Endothelial cell of umbilical vein (primary cell): Measurements from ENCODE around the gene NINJ2. TPM values are rescaled to one million over a fixed set of nuclear protein-coding genes. Genes with fewer than 3 reads are reported as not detected.

Experiments used
- BruUV-seq: library from RNA; stranded (reverse); fragments of 400-500 nt; replicated peaks from 2 replicates; lab custom pipeline; 2021; lab: Mats Ljungman, UMichigan
- CTCF ChIA-PET: fragments of 300-600, 350-600 bp; sonication (Branson Sonifier 250); formaldehyde crosslinking; loops from one replicate; lab custom pipeline; 2021; ENCODE audit warnings: antibody characterized with exemption, inconsistent platforms; lab: Charles Lee
- POLR2A ChIA-PET: fragments of 300-600, 350-600 bp; sonication (Branson Sonifier 250); formaldehyde crosslinking; loops from one replicate; lab custom pipeline; 2021; ENCODE audit warnings: antibody characterized with exemption, inconsistent platforms; lab: Charles Lee
- DNase-seq: peaks from one replicate; pipeline ENCODE4 v3.0.0-alpha.2; 2011; ENCODE audit warnings: low read depth, low spot score
- FAIRE-seq: peaks from 2 replicates; lab custom pipeline; 2011; peaks lifted over from hg19 to GRCh38; lab: Jason Lieb, UNC
- H2AFZ ChIP-seq: 2 replicates; pipeline ENCODE4 v1.6.0; 2012; ENCODE audit warnings: low read depth, low read length, control low read depth, inconsistent platforms
- H3K27ac ChIP-seq: 2 replicates; pipeline ENCODE4 v1.5.1; 2011; ENCODE audit warnings: low read depth, mild to moderate bottlenecking, control low read depth, low read length, moderate library complexity; ENCODE audit not compliant: insufficient read depth
- H3K27me3 ChIP-seq, 2 experiments: 2 replicates each; pipeline versions ENCODE4 v1.6.0 to v1.6.1; 2011; ENCODE audit warnings: low read length in 2 of 2, mixed read lengths in 1 of 2; ENCODE audit not compliant: control insufficient read depth in 2 of 2, insufficient read depth in 2 of 2
- H3K36me3 ChIP-seq, 2 experiments: 2 replicates in 1 of 2; 3 replicates in 1 of 2; pipeline ENCODE4 v1.5.1; 2011; ENCODE audit warnings: low read length in 2 of 2, mild to moderate bottlenecking in 1 of 2, moderate library complexity in 1 of 2; ENCODE audit not compliant: control insufficient read depth in 2 of 2, insufficient read depth in 2 of 2; ENCODE audit errors: extremely low read depth in 1 of 2
- H3K4me1 ChIP-seq: 3 replicates; pipeline ENCODE4 v1.5.1; 2011; ENCODE audit warnings: mild to moderate bottlenecking, low read length; ENCODE audit not compliant: control insufficient read depth, insufficient read depth; ENCODE audit errors: extremely low read depth
- H3K4me2 ChIP-seq: 2 replicates; pipeline ENCODE4 v1.6.1; 2011; ENCODE audit warnings: low read length, control low read depth, mixed read lengths; ENCODE audit not compliant: insufficient read depth
- H3K4me3 ChIP-seq, 3 experiments: fragments of 200-600 bp in 1 of 3; sonication (generic), shearing (Covaris generic) in 1 of 3; replicated peaks in 1 of 3; 2 replicates each; pipeline ENCODE4 v1.5.1; 2011 to 2016; ENCODE audit warnings: control low read depth in 3 of 3, low read length in 3 of 3, mild to moderate bottlenecking in 2 of 3, inconsistent platforms in 1 of 3, low read depth in 1 of 3, moderate library complexity in 1 of 3; ENCODE audit not compliant: insufficient read depth in 1 of 3
- H3K79me2 ChIP-seq: 2 replicates; pipeline ENCODE4 v1.6.0; 2012; ENCODE audit warnings: low read length, inconsistent platforms; ENCODE audit not compliant: control insufficient read depth, insufficient read depth
- H3K9ac ChIP-seq: replicated peaks from 2 replicates; pipeline ENCODE3; 2011; ENCODE audit warnings: low read length, control low read depth; ENCODE audit not compliant: insufficient read depth; ENCODE audit errors: extremely low read depth
- H3K9me1 ChIP-seq: replicated peaks from 3 replicates; pipeline ENCODE4 v1.6.0; 2011; ENCODE audit warnings: mild to moderate bottlenecking, low read length; ENCODE audit not compliant: control insufficient read depth, insufficient read depth; ENCODE audit errors: extremely low read depth
- H3K9me3 ChIP-seq: replicated peaks from 2 replicates; pipeline ENCODE4 v1.5.1; 2012; ENCODE audit warnings: low read length, inconsistent platforms; ENCODE audit not compliant: control insufficient read depth, insufficient read depth
- H4K20me1 ChIP-seq: replicated peaks from 2 replicates; pipeline ENCODE3; 2011; ENCODE audit warnings: mild to moderate bottlenecking, low read length; ENCODE audit not compliant: control insufficient read depth, insufficient read depth; ENCODE audit errors: extremely low read depth
- CTCF ChIP-seq, 2 donors: IDR thresholded peaks; 1 replicate in 1 of 2; 2 replicates in 1 of 2; pipeline ENCODE4 v1.5.1; 2011; ENCODE audit warnings: low read length in 2 of 2, mild to moderate bottlenecking in 2 of 2, moderate library complexity in 2 of 2, control low read depth in 1 of 2, inconsistent platforms in 1 of 2, low read depth in 1 of 2; ENCODE audit not compliant: insufficient read depth in 1 of 2; ENCODE audit errors: extremely low read depth in 1 of 2
- EZH2 ChIP-seq: IDR thresholded peaks from 2 replicates; pipeline ENCODE4 v1.6.1; 2012; ENCODE audit warnings: borderline replicate concordance, low read depth, mild to moderate bottlenecking, moderate library complexity, low read length, inconsistent platforms; ENCODE audit not compliant: severe bottlenecking
- FOS ChIP-seq: IDR thresholded peaks from 2 replicates; pipeline ENCODE4 v1.6.1; 2011; ENCODE audit warnings: mild to moderate bottlenecking, low read length, moderate library complexity, borderline replicate concordance; ENCODE audit not compliant: insufficient read depth
- GATA2 ChIP-seq: IDR thresholded peaks from 2 replicates; pipeline ENCODE4 v1.7.0; 2011; ENCODE audit warnings: low read depth, mild to moderate bottlenecking, moderate library complexity, mixed read lengths, low read length; ENCODE audit not compliant: insufficient read length, insufficient read depth
- JUN ChIP-seq: IDR thresholded peaks from 2 replicates; pipeline ENCODE4 v1.6.1; 2011; ENCODE audit warnings: borderline replicate concordance, low read depth; ENCODE audit not compliant: insufficient read length, insufficient read depth
- MAX ChIP-seq: IDR thresholded peaks from 2 replicates; pipeline ENCODE4 v1.6.1; 2011; ENCODE audit not compliant: insufficient read depth, insufficient read length
- MYC ChIP-seq: IDR thresholded peaks from one replicate; pipeline ENCODE4 v1.6.1; 2011; ENCODE audit warnings: mild to moderate bottlenecking, low read depth, low read length
- POLR2A ChIP-seq: IDR thresholded peaks from 2 replicates; pipeline ENCODE4 v1.6.1; 2012; ENCODE audit warnings: low read depth, mild to moderate bottlenecking, control low read depth, low read length
- POLR2AphosphoS5 ChIP-seq: IDR thresholded peaks from 2 replicates; pipeline ENCODE4 v1.6.1; 2012; ENCODE audit warnings: low read depth, mild to moderate bottlenecking, control low read depth, low read length, moderate library complexity; ENCODE audit not compliant: insufficient read depth
- dilution Hi-C: fragments of 300-500 bp; cut with MboI; formaldehyde crosslinking; loops from one replicate; pipeline ENCODE4 v1.15.0; 2019; ENCODE audit warnings: low sequenced_read_pairs; ENCODE audit not compliant: extremely low pct_ligation_motif_present
- intact Hi-C: fragments of 100-400 bp; cut with micrococcal nuclease; formaldehyde crosslinking; loops from one replicate; pipeline ENCODE4 v1.10.0; 2022
- polyA plus RNA-seq, 4 experiments: library from polyadenylated mRNA; depleted of rRNA in 3 of 4; stranded (reverse) in 3 of 4; unstranded in 1 of 4; fragments of >200 nt; gene quantifications; 2 replicates each; pipeline versions ENCODE4 v1.2.1 to v1.2.3, GENCODE V29; 2011 to 2012; ENCODE audit warnings: missing spikeins in 1 of 4
- total RNA-seq: library from RNA; stranded (reverse); gene quantifications from 2 replicates; pipeline ENCODE4 v1.2.3, GENCODE V29; 2021

The NINJ2 gene
- total and polyA plus RNA-seq, 2 donors (not counting 3 experiments of a cell fraction or from before 2014, with no cell fraction given): 0.75 to 4.4 TPM

GRCh38 chr12:694734-695503 is 31.7 kb upstream of the NINJ2 start:
- POLR2A ChIA-PET: interaction anchor here (0.6 kb wide), 1 partner anchor 408 kb away, joined by 4 read pairs; no protein-coding TSS in a partner anchor

More at GRCh38 chr12:694734-695503, 31.7 kb upstream of the NINJ2 start:
- TF ChIP-seq CTCF (IDR thresholded peaks at IDR 0.05; ENCODE audit: extremely low read depth in 1 of 2, insufficient read depth in 1 of 2, low read depth in 1 of 2, low read length in 2 of 2) (no peak), GATA2 (no peak), JUN (no peak), POLR2AphosphoS5 (no peak), MYC (no peak), EZH2 (no peak), MAX (no peak), FOS (no peak), POLR2A (no peak)
- no peak for FAIRE-seq
- H3K9ac ChIP-seq: no peak overlapping the region
- H3K4me2 ChIP-seq: no peak overlapping the region
- no peaks in the 10 kb centered on the region for H4K20me1 ChIP-seq
- DNase-seq: no peak
- BruUV-seq: no TSS peak
- H3K4me1 ChIP-seq: no peaks in the 10 kb centered on the region
- no peaks in the 10 kb centered on the region for H3K9me3 ChIP-seq
- H3K79me2 ChIP-seq: no peaks in the 10 kb centered on the region
- CTCF ChIA-PET: interaction anchor here (1.5 to 1.6 kb wide), 2 partner anchors 16 to 17 kb away, joined by 3 read pairs; no protein-coding TSS in a partner anchor
- dilution Hi-C loops (no loop called here), intact Hi-C loops (no loop called here)
- no peaks in the 10 kb centered on the region for H3K9me1 ChIP-seq
- H3K4me3 ChIP-seq: no peak overlapping the region
- no peaks in the 10 kb centered on the region for H3K36me3 ChIP-seq
- H3K27me3 ChIP-seq: no peaks in the 10 kb centered on the region
- H3K27ac ChIP-seq: no peak overlapping the region
- no peak overlapping the region for H2AFZ ChIP-seq
